H1 (cell line): ENCODE data around the gene CD84. TPM values are rescaled to one million over a fixed set of nuclear protein-coding genes. Genes with fewer than 3 reads are reported as not detected.

Experiments used
- CTCF ChIA-PET: fragments of 300-600 bp; sonication (Branson Sonifier 250); formaldehyde crosslinking; loops from one replicate; lab custom pipeline; 2021; ENCODE audit not compliant: partially characterized antibody; lab: Charles Lee
- POLR2A ChIA-PET: fragments of 300-600 bp; sonication (Branson Sonifier 250); formaldehyde crosslinking; loops from one replicate; lab custom pipeline; 2021; ENCODE audit warnings: inconsistent platforms; ENCODE audit not compliant: partially characterized antibody; lab: Charles Lee
- DNase-seq, 2 experiments: peaks; one replicate each; pipeline versions ENCODE4 v3.0.0 to v3.0.0-alpha.2; 2010 to 2022; ENCODE audit warnings: low spot score in 2 of 2, low read depth in 1 of 2, mixed read lengths in 1 of 2
- FAIRE-seq: peaks from 2 replicates; lab custom pipeline; 2011; peaks lifted over from hg19 to GRCh38; lab: Jason Lieb, UNC
- H2AFZ ChIP-seq: 2 replicates; pipeline ENCODE4 v1.8.1; 2012; ENCODE audit warnings: low read length, inconsistent platforms
- H2AK5ac ChIP-seq: 2 replicates; pipeline ENCODE4 v1.6.1; 2013; ENCODE audit warnings: low read depth, low read length
- H2BK120ac ChIP-seq: replicated peaks from 2 replicates; pipeline ENCODE3; 2013; ENCODE audit warnings: low read depth, low read length, inconsistent platforms
- H2BK12ac ChIP-seq: 2 replicates; pipeline ENCODE4 v1.6.1; 2013; ENCODE audit warnings: low read depth, low read length
- H2BK15ac ChIP-seq: 2 replicates; pipeline ENCODE4 v1.6.1; 2013; ENCODE audit warnings: low read length
- H2BK20ac ChIP-seq: 2 replicates; pipeline ENCODE4 v1.6.1; 2013; ENCODE audit warnings: low read length
- H2BK5ac ChIP-seq: 2 replicates; pipeline ENCODE4 v1.6.1; 2013; ENCODE audit warnings: low read depth, low read length
- H3K14ac ChIP-seq: 2 replicates; pipeline ENCODE4 v1.6.1; 2013; ENCODE audit warnings: inconsistent platforms; ENCODE audit not compliant: insufficient read length
- H3K18ac ChIP-seq: 2 replicates; pipeline ENCODE4 v1.6.1; 2013; ENCODE audit warnings: low read length; ENCODE audit errors: extremely low read depth
- H3K23ac ChIP-seq: 2 replicates; pipeline ENCODE4 v1.6.1; 2013; ENCODE audit warnings: inconsistent platforms; ENCODE audit not compliant: insufficient read length
- H3K23me2 ChIP-seq: 2 replicates; pipeline ENCODE4 v1.6.1; 2013; ENCODE audit warnings: low read depth, low read length
- H3K27ac ChIP-seq: 2 replicates; pipeline ENCODE4 v1.6.1; 2011; ENCODE audit warnings: low read depth, low read length, inconsistent platforms
- H3K27me3 ChIP-seq, 4 experiments: replicated peaks in 1 of 4; 1 replicate in 1 of 4; 2 replicates in 3 of 4; pipeline versions ENCODE4 v1.6.1 to v1.8.1; 2011 to 2013; ENCODE audit warnings: low read length in 3 of 4, mild to moderate bottlenecking in 3 of 4, inconsistent platforms in 2 of 4, mixed read lengths in 2 of 4, moderate library complexity in 1 of 4; ENCODE audit not compliant: control insufficient read depth in 3 of 4, insufficient read depth in 3 of 4; ENCODE audit errors: extremely low read depth in 1 of 4
- H3K36me3 ChIP-seq, 4 experiments: 2 replicates each; pipeline versions ENCODE4 v1.6.1 to v1.8.1; 2011 to 2013; ENCODE audit warnings: mild to moderate bottlenecking in 4 of 4, low read length in 3 of 4, moderate library complexity in 2 of 4, control low read depth in 1 of 4, inconsistent platforms in 1 of 4; ENCODE audit not compliant: insufficient read depth in 4 of 4, control insufficient read depth in 2 of 4
- H3K4ac ChIP-seq: replicated peaks from 2 replicates; pipeline ENCODE3; 2013; ENCODE audit warnings: low read length, low read depth, mixed read lengths, inconsistent platforms; ENCODE audit not compliant: insufficient read length
- H3K4me1 ChIP-seq, 4 experiments: replicated peaks in 1 of 4; 1 replicate in 1 of 4; 2 replicates in 3 of 4; pipeline versions ENCODE4 v1.6.1 to v1.8.1; 2011 to 2013; ENCODE audit warnings: low read length in 3 of 4, inconsistent platforms in 2 of 4, mixed read lengths in 1 of 4; ENCODE audit not compliant: insufficient read depth in 4 of 4, control insufficient read depth in 3 of 4
- H3K4me2 ChIP-seq, 2 experiments: 2 replicates each; pipeline versions ENCODE4 v1.6.1 to v1.8.1; 2011 to 2013; ENCODE audit warnings: low read depth in 2 of 2, low read length in 2 of 2, control low read depth in 1 of 2, inconsistent platforms in 1 of 2, mild to moderate bottlenecking in 1 of 2; ENCODE audit not compliant: insufficient read depth in 1 of 2
- H3K4me3 ChIP-seq, 4 experiments: fragments of 200-600, 300-600 bp in 1 of 4; sonication (generic), shearing (Covaris generic), sonication (Bioruptor Twin) in 1 of 4; 2 replicates each; pipeline versions ENCODE4 v1.5.1 to v1.8.1; 2011 to 2016; ENCODE audit warnings: low read length in 4 of 4, low read depth in 3 of 4, control low read depth in 2 of 4, inconsistent platforms in 2 of 4, mild to moderate bottlenecking in 2 of 4, mixed read lengths in 1 of 4, moderate library complexity in 1 of 4; ENCODE audit not compliant: insufficient read depth in 2 of 4; ENCODE audit errors: extremely low read depth in 1 of 4
- H3K56ac ChIP-seq: replicated peaks from 2 replicates; pipeline ENCODE3; 2013; ENCODE audit warnings: low read depth, mild to moderate bottlenecking, mixed read lengths, low read length, inconsistent platforms; ENCODE audit not compliant: insufficient read length
- H3K79me1 ChIP-seq: 2 replicates; pipeline ENCODE4 v1.6.1; 2013; ENCODE audit warnings: low read depth, low read length, control low read depth
- H3K79me2 ChIP-seq, 2 experiments: 2 replicates each; pipeline versions ENCODE4 v1.6.1 to v1.8.1; 2012 to 2013; ENCODE audit warnings: low read length in 2 of 2, mild to moderate bottlenecking in 2 of 2, inconsistent platforms in 1 of 2; ENCODE audit not compliant: insufficient read depth in 2 of 2, control insufficient read depth in 1 of 2
- H3K9ac ChIP-seq, 4 experiments: replicated peaks in 1 of 4; 1 replicate in 1 of 4; 2 replicates in 3 of 4; pipeline versions ENCODE4 v1.6.1 to v1.8.1; 2011 to 2013; ENCODE audit warnings: low read depth in 3 of 4, low read length in 3 of 4, control low read depth in 2 of 4, mild to moderate bottlenecking in 2 of 4, moderate library complexity in 2 of 4, inconsistent platforms in 1 of 4; ENCODE audit errors: extremely low read depth in 1 of 4
- H3K9me3 ChIP-seq, 2 experiments: 2 replicates each; pipeline versions ENCODE4 v1.6.1 to v1.8.1; 2012 to 2013; ENCODE audit warnings: mild to moderate bottlenecking in 2 of 2, moderate library complexity in 2 of 2, control low read depth in 1 of 2, inconsistent platforms in 1 of 2, low read depth in 1 of 2, low read length in 1 of 2, mixed read lengths in 1 of 2; ENCODE audit not compliant: insufficient read depth in 2 of 2
- H4K20me1 ChIP-seq, 2 experiments: replicated peaks in 1 of 2; 2 replicates each; pipeline versions ENCODE3 to v1.8.1; 2011 to 2013; ENCODE audit warnings: inconsistent platforms in 2 of 2, low read length in 2 of 2, mild to moderate bottlenecking in 1 of 2; ENCODE audit not compliant: insufficient read depth in 2 of 2, control insufficient read depth in 1 of 2
- H4K5ac ChIP-seq: 2 replicates; pipeline ENCODE4 v1.6.1; 2013; ENCODE audit warnings: low read length, low read depth, mixed read lengths, inconsistent platforms; ENCODE audit not compliant: insufficient read length
- H4K8ac ChIP-seq: 2 replicates; pipeline ENCODE4 v1.8.0; 2013; ENCODE audit warnings: mild to moderate bottlenecking, moderate library complexity, low read length, inconsistent platforms; ENCODE audit not compliant: insufficient read depth; ENCODE audit errors: extremely low read depth
- H4K91ac ChIP-seq: replicated peaks from 2 replicates; pipeline ENCODE3; 2013; ENCODE audit warnings: low read length, mixed read lengths, inconsistent platforms; ENCODE audit not compliant: insufficient read length
- ASH2L ChIP-seq: fragments of 200-600, 300-600 bp; sonication (generic); IDR thresholded peaks from one replicate; pipeline ENCODE4 v1.7.1; 2017; ENCODE audit warnings: low read length
- BCL11A ChIP-seq, 2 experiments: IDR thresholded peaks; one replicate each; pipeline ENCODE4 v1.6.1; 2011; ENCODE audit warnings: low read depth in 2 of 2, low read length in 2 of 2, mild to moderate bottlenecking in 2 of 2
- CHD1 ChIP-seq: IDR thresholded peaks from 2 replicates; pipeline ENCODE4 v1.6.1; 2012; ENCODE audit warnings: low read depth, low read length, improper control_type of control experiment
- HDAC2 ChIP-seq, 2 experiments: fragments of 300-600 bp in 1 of 2; sonication (generic) in 1 of 2; IDR thresholded peaks; 2 replicates each; pipeline ENCODE4 v1.6.1; 2011 to 2012; ENCODE audit warnings: low read depth in 2 of 2, low read length in 2 of 2, mild to moderate bottlenecking in 2 of 2, moderate library complexity in 2 of 2, borderline replicate concordance in 1 of 2, inconsistent platforms in 1 of 2
- KDM1A ChIP-seq: fragments of 200-600, 300-600 bp; sonication (generic); IDR thresholded peaks from 2 replicates; pipeline ENCODE4 v1.7.1; 2016; ENCODE audit warnings: mild to moderate bottlenecking, low read length, borderline replicate concordance
- MAFK ChIP-seq: IDR thresholded peaks from 2 replicates; pipeline ENCODE4 v1.6.1; 2012; ENCODE audit warnings: low read depth, mild to moderate bottlenecking, improper control_type of control experiment, low read length
- POLR2A ChIP-seq, 2 experiments: IDR thresholded peaks; 1 replicate in 1 of 2; 2 replicates in 1 of 2; pipeline ENCODE4 v1.6.1; 2011; ENCODE audit warnings: low read depth in 2 of 2, low read length in 2 of 2, mild to moderate bottlenecking in 2 of 2; ENCODE audit errors: control extremely low read depth in 1 of 2
- SIN3A ChIP-seq, 2 experiments: IDR thresholded peaks in 1 of 2; conservative IDR thresholded peaks in 1 of 2; 2 replicates each; pipeline ENCODE4 v1.6.1; 2011 to 2012; ENCODE audit warnings: low read length in 2 of 2, improper control_type of control experiment in 1 of 2, low read depth in 1 of 2, mild to moderate bottlenecking in 1 of 2
- TCF12 ChIP-seq: IDR thresholded peaks from 2 replicates; pipeline ENCODE4 v1.6.1; 2011; ENCODE audit warnings: low read depth, mild to moderate bottlenecking, low read length
- WGBS, 2 experiments: shearing (Covaris generic) in 1 of 2; methylation state at CpG; one replicate each; pipeline versions ENCODE4 v1.1.6 to v1.1.7; 2013 to 2015; ENCODE audit warnings: low lambda C conversion rate in 2 of 2, mixed read lengths in 2 of 2, inconsistent platforms in 1 of 2, low coverage in 1 of 2, missing lambda C conversion rate in 1 of 2; ENCODE audit not compliant: insufficient replicate concordance in 2 of 2, insufficient coverage in 1 of 2, insufficient read length in 1 of 2; ENCODE audit errors: extremely low coverage in 1 of 2, missing lambda C conversion rate in 1 of 2; 5-methylcytosine and 5-hydroxymethylcytosine counted together
- polyA plus RNA-seq, 7 experiments: library from polyadenylated mRNA; depleted of rRNA in 3 of 7; stranded (reverse) in 5 of 7; unstranded in 2 of 7; fragments of >200 nt in 5 of 7; fragments of 200-250 nt in 2 of 7; gene quantifications; 1 replicate in 5 of 7; 2 replicates in 1 of 7; 4 replicates in 1 of 7; pipeline versions ENCODE4 v1.2.1 to v1.2.3, GENCODE V29; 2011 to 2013; ENCODE audit warnings: missing spikeins in 2 of 7, mixed read lengths in 2 of 7
- total RNA-seq: library from RNA; stranded (reverse); fragmentation: NEBNext Ultra II Directional; extraction: Animal tissue kit (Norgen Biotek cat#: 25700); gene quantifications from 2 replicates; pipeline ENCODE4 v1.2.1, GENCODE V29; 2021
- TF ChIP-seq, protein P1 (sequence below): IDR thresholded peaks from 2 replicates; pipeline ENCODE4 v1.6.1; 2012; ENCODE audit warnings: inconsistent platforms
- TF ChIP-seq, protein P2 (sequence below): IDR thresholded peaks from 2 replicates; pipeline ENCODE4 v1.6.1; 2011; ENCODE audit warnings: low read length, improper control_type of control experiment

CD84 gene
- total and polyA plus RNA-seq, 2 of the 8 experiments (the other 6 are each of a cell fraction or from before 2014, with no cell fraction given), result not detected

DNA sequence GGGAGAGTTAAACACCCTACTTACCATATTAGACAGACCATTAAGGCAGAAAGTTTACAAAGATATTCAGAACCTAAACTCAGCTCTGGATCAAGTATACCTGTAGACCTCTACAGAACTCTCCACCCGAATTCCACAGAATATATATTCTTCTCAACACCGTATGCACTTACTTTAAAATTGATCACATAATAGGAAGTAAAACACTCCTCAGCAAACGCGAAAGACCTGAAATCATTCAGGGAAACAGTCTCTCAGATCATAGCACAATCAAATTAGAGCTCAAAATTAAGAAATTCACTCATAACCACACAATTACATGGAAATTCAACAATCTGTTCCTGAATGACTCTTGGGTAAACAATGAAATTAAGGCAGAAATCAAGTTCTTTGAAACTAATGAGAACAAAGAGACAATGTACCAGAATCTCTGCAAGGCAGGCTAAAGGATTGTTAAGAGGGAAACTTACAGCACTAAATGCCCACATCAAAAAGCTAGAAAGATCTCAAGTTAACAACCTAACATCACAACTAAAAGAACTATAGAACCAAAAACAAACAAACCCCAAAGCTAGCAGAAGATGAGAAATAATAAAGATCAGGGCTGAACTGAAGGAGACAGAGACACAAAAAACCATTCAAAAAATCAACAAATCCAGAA lies 19.1 kb downstream of the CD84 start:
- no peak overlapping the region for H2AFZ ChIP-seq
- no peaks in the 10 kb centered on the region for H4K20me1 ChIP-seq
- H4K5ac ChIP-seq, result no peak overlapping the region
- H2BK20ac ChIP-seq, result no peak overlapping the region
- no peak overlapping the region for H4K91ac ChIP-seq
- DNase-seq, result no peak
- H2AK5ac ChIP-seq, result no peak overlapping the region
- POLR2A ChIA-PET, result no interaction called here
- H3K23me2 ChIP-seq, result no peaks in the 10 kb centered on the region
- H2BK15ac ChIP-seq, result no peak overlapping the region
- H3K4me1 ChIP-seq, result no peaks in the 10 kb centered on the region
- no peak overlapping the region for H3K27ac ChIP-seq
- H3K4me2 ChIP-seq, result no peak overlapping the region
- H3K56ac ChIP-seq, result no peak overlapping the region
- H3K79me2 ChIP-seq, result no peaks in the 10 kb centered on the region
- H4K8ac ChIP-seq, result no peak overlapping the region
- H2BK5ac ChIP-seq, result no peak overlapping the region
- H3K9ac ChIP-seq, result no peak overlapping the region
- H3K79me1 ChIP-seq, result no peaks in the 10 kb centered on the region
- H2BK12ac ChIP-seq, result no peak overlapping the region
- no peaks in the 10 kb centered on the region for H3K27me3 ChIP-seq
- no peaks in the 10 kb centered on the region; a peak in 2 of 4 replicates for H3K9me3 ChIP-seq
- no peak overlapping the region for H3K4ac ChIP-seq
- no peak for FAIRE-seq
- CTCF ChIA-PET, result interaction anchor here (1.8 to 3.2 kb wide), 3 partner anchors 10 to 121 kb away, joined by 3 to 10 read pairs (median 6); no protein-coding TSS in a partner anchor
- H3K36me3 ChIP-seq, result no peaks in the 10 kb centered on the region
- no peak overlapping the region for H3K4me3 ChIP-seq
- no peak overlapping the region for H3K23ac ChIP-seq
- WGBS, 2 experiments, result 82% methylated on average over 4 of the region's 4 CpGs; no CpG with 5 or more reads in 1 of the 2 experiments
- no peak overlapping the region for H3K14ac ChIP-seq
- no peak overlapping the region for H3K18ac ChIP-seq
- H2BK120ac ChIP-seq, result no peak overlapping the region
- TF ChIP-seq ASH2L (no peak), CHD1 (no peak), MAFK (no peak), HDAC2 (IDR thresholded peaks at IDR 0.05; ENCODE audit: borderline replicate concordance in 1 of 2, low read depth in 2 of 2, low read length in 2 of 2) (no peak), POLR2A (IDR thresholded peaks at IDR 0.05; ENCODE audit: control extremely low read depth in 1 of 2, low read depth in 2 of 2, low read length in 2 of 2) (no peak), KDM1A (no peak), TCF12 (no peak), SIN3A (conservative IDR thresholded peaks at IDR 0.05 in 1 of 2, IDR thresholded peaks at IDR 0.05 in 1 of 2; ENCODE audit: low read depth in 1 of 2, low read length in 2 of 2) (no peak), BCL11A (IDR thresholded peaks at IDR 0.05; ENCODE audit: low read depth in 2 of 2, low read length in 2 of 2) (no peak)
- TF ChIP-seq, protein P1, sequence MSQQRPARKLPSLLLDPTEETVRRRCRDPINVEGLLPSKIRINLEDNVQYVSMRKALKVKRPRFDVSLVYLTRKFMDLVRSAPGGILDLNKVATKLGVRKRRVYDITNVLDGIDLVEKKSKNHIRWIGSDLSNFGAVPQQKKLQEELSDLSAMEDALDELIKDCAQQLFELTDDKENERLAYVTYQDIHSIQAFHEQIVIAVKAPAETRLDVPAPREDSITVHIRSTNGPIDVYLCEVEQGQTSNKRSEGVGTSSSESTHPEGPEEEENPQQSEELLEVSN, result no peak
- TF ChIP-seq, protein P2, sequence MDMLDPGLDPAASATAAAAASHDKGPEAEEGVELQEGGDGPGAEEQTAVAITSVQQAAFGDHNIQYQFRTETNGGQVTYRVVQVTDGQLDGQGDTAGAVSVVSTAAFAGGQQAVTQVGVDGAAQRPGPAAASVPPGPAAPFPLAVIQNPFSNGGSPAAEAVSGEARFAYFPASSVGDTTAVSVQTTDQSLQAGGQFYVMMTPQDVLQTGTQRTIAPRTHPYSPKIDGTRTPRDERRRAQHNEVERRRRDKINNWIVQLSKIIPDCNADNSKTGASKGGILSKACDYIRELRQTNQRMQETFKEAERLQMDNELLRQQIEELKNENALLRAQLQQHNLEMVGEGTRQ, result no peak
